ENCODE data around the gene SP140L.
"Not testable (repeated sequence)": the region's sequence is repeated elsewhere in the genome, so short reads cannot be mapped to it uniquely, and the experiment has no call there.

Gene SP140L

DNA sequence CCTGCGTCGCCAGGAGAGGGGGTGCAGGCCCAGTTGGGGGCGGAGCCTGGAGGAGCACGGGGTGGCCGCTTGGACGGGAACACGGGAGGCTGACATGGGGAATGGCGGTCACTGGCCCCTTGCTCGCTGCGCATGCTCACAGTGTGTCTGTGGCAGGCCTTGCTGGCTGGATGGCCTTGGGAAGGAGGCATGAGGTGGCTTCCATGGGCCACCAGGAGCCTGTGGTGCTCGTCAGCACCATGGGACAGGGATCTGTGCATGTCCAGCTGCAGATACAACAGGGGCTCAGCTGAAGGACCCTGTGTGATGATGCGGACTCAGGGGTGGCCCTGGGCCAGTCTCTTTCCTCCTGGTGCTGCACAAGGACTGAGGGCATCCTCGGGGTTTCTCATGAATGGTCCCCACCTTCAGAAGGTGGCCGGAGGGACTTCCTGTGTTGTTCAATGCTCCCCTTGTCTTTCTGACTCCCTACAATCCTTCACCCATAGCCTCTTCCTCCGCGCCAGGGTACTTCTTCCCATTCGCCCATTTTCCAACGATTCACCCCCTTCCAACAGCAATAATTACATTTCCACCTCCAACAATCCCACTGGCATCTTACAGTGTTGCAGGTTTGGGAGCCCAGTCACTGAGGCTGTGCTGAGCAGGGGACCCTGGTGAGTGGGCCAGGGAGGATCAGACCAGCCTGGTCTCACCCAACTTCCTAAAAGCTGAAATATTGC is 3.4 kb upstream of the SP140L start:
- peak; percentile 44 for DNase-seq (ENCODE audit: low spot score)

- DNase-seq (ENCODE audit: low spot score), result no peak
Measured at GRCh38 chr2:230324503-230324902, 2.5 kb upstream of the SP140L start.

DNA sequence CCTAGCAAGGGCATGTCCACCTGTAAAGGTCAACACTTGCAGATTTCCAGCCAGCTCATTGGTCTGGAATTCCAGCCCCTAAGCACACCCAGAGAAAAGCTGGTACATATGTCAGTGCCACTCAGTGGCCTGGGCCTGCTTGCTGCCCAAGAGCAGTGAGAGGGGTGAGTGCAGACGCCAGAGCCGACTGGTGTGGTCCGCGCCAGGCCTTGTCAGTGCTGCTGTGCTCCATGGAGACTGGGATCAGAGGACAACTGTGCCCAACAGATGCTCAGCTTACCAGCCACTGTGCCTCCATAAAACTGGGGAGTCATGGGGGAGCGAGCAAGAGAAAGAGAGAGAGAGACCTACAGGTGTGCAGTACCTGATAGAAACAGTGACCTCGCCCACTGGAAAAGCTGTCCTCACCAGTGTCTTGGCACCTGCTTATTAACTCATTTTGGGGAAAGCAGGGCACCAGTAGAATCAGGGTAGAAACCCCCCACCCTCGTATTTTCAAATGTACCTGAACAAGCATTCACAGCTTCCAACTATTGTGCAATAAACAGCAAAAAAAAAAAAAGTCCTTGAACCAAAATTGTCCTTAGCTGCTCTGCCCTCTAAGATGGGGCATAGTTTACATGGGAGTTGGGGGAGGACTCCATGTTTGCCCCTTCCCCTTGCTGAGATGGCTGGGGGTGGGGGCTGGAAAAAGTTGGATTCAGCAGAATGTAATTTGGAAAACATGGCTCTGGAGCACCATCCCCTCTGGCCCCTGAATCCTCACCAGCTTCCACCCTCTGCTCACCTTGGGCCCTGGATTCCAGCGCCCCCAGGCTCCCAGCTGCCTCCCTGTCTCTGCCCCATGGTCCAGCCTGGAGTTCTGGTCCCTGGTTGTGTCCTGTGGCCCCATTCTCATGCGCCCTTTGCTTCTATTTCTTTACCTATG is 1.4 kb upstream of the SP140L start:
- DNase-seq (ENCODE audit: low spot score), result no peak

DNA sequence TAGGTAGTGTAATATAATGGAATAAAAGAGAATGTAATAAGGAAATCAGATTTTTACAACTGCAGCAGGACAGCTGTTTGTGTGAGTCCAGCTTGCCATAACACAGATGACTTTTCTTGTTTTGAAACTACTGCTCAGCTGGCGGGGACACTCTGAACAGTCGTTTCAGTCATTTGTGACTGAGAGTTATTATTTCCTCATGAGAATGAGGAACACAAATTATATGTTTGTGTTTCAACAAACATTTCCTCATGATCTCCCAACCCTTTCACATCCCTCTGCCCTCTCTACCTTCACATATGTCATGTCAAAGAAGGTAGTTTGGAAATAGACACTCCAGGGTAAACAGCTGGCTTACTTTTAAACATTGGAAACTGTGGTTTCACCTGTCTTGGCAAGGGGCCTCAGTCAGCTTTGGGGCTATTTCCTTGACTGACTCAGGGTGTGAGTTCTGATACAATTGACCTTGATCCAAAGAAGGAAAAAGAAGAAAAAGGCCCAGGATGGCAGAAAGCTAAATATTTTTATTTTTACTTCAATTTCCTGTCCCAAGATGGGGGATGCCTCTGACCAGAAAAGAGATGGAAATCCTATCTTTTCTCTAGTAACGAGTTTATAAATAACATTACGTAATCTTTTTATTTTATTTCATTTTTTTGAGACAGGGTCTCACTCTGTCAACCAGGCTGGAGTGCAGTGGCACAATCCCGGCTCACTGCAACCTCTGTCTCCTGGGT is 593 bp downstream of the SP140L start:
- peak; percentile 51 for DNase-seq (ENCODE audit: low spot score)

DNA sequence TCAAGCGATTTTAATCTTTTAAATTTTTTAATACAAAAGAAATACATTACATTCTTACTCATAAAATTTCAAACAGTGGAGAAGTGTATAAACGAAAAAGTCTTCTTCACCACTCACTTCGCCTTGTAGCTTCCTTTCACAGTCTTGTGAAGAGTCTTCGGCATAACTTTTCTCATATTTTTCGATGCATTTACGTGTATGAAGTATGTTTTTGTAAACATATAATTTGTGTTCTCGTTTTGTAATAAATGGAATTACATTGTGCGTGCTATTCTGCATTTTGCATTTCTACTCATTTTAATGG is 1.1 kb downstream of the SP140L start:
- no peak for DNase-seq (ENCODE audit: low spot score)

DNA sequence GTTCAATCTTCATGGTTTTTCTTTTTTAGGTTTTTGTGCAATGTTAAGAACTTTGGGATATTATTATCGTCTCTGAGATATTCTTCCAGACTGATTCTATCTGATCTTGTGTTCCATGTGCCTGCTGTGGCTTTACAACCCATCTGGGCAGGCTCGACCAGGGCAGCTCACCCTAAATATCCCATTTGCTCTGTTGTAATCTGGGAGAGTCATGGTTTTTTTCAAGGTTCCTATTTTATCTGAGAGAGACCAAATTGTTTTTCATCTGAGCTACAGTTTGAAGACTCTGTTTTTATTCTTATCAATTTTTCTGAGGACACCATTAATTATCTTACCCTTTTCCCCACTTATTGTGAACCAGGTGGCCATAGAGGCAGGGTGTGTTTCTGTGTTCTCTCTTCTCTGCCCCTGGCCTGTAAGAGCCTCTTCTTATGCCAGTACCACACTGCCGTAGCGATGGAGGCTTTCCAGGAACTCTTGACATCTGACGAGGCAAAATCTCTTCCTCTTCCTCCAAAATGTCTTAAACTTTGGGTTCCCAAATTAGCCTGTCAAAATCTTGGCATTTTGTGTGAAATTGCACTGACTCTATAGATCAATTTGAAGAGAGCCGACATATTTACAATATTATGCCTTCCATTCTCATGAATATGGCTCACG is 3.1 kb downstream of the SP140L start:
- DNase-seq (ENCODE audit: low spot score), result no peak

DNA sequence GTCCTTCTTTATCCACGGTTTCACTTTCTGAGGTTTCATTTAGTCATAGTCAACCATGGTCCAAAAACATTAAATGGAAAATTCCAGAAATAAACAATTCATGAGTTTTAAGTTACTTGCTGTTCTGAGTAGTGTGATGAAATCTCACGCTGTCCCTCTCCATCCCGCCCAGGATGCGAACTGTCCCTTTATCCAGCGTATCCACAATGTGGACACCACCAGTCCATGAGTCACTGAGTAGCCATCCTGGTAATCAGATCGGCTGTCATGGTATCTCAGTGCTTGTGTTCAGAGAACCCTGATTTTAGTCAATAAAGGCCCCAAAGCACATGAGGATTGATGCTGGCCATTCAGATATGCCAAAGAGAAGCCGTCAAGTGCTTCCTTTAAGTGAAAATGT is 3.7 kb downstream of the SP140L start:
- no peak for DNase-seq (ENCODE audit: low spot score)

- no peak for DNase-seq (ENCODE audit: low spot score)
Measured at GRCh38 chr2:230335461-230335863, 8.5 kb downstream of the SP140L start.

DNA sequence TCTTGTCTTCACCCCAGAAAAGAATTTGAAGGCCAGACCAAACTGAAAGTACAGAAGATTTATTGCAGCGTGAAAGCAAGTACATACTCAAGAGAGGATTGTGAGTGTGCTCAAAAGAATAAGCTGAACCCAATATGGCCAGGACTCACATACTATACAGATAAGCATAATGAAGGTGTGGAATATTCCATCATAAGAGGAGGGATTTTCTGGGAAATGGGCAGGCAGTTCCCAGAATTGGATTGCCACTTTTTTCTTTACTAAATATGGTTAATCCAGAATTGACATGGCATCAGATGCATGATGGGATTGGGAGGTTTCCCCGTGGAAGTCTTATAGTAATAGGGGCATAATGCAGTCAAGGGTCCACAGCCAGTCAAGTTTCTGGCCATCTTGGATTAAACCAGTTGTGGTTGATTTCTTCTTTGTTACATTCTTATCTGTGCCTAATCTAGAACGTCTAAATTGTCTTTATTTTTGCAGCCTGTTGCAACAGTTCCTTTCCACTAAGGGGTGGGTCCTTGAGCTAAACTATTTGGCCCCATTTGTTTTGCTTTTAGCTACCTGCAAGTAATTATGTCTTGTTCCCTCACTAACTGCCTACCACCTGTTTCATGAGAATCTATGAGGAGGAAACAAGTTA is 9.0 kb downstream of the SP140L start:
- no peak for DNase-seq (ENCODE audit: low spot score)

DNA sequence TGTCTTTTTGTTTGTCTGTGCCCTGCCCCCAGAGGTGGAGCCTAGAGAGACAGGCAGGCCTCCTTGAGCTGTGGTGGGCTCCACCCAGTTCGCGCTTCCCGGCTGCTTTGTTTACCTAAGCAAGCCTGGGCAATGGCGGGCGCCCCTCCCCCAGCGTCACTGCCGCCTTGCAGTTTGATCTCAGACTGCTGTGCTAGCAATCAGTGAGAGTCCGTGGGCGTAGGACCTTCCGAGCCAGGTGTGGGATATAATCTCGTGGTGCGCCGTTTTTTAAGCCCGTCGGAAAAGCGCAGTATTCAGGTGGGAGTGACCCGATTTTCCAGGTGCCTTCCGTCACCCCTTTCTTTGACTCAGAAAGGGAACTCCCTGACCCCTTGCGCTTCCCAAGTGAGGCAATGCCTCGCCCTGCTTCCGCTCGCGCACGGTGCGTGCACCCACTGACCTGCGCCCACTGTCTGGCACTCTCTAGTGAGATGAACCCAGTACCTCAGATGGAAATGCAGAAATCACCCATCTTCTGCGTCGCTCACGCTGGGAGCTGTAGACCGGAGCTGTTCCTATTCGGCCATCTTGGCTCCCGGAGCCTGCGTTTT is 15.0 kb downstream of the SP140L start:
- not testable (repeated sequence) for DNase-seq (ENCODE audit: low spot score)

GRCh38 chr2:230343041-230343624 is 16.1 kb downstream of the SP140L start:
- not testable (repeated sequence) for DNase-seq (ENCODE audit: low spot score)

DNA sequence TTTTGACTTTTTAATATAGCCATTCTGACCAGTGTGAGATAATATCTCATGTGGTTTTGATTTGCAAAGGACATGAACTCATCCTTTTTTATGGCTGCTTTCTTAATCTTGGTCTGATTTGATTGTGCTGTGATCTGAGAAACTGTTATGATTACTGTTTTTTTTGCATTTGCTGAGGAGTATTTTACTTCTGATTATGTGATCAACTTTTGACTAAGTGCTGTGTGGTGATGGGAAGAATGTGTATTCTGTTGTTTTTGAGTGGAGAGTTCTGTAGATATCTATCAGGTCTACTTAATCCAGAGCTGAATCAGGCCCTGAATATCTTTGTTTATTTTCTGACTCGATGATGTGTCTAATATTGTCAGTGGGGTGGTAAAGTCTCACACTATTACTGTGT is 16.8 kb downstream of the SP140L start:
- no peak for DNase-seq (ENCODE audit: low spot score)

- no peak for DNase-seq (ENCODE audit: low spot score)
Measured at GRCh38 chr2:230346465-230346864, 19.5 kb downstream of the SP140L start.

GRCh38 chr2:230346921-230347533 is 20.0 kb downstream of the SP140L start:
- DNase-seq (ENCODE audit: low spot score), result no peak

DNA sequence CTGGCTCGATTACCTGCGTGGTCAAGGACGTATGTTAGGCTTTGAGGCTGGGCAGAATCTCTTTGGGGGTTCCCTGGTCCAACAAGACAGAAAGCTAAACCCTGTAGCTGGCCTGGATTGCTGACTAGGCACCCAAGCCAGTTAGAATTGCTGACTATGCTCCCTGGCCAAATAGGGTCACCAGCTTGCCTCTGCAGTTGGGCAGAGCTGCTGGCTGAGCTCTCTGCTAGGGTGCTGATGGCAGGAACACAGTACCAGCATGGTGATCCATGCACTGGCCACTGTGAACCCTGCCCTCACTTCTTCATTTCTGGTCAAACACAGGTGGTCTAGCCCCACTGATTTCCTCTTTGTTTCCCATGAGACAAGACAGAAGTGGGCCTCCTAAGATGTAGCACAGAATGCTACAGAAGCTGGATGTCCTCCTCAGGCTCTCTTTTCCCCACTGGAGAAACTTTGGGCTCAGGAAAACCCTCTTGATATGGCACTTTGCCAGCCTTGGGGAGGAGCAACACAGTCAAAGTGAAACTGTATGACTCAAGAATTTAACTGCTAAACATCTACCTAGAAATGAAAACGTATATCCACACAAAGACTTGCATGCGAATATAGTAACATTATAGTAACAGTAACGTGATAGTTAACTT is 20.8 kb downstream of the SP140L start:
- DNase-seq (ENCODE audit: low spot score), result no peak

- DNase-seq (ENCODE audit: low spot score), result no peak
Measured at GRCh38 chr2:230348787-230349186, 21.8 kb downstream of the SP140L start.

DNA sequence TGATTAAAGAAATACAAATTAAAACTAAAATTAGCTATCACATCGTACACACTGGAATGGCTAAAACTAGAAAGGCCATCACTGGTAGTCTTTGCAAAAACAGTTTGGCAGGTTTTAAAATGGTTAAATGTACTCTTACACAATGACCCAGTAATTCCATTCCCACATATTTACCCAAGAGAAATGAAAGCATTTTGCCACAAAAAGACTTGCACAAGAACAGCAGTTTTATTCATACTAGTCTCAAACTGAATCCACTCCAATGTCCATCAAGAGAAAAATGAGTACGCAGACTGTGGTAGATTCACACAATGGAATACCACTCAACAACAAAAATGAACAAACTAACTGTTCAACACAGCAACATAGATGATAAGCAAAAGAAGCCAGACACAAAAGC is 29.1 kb downstream of the SP140L start:
- DNase-seq (ENCODE audit: low spot score), result no peak

- no peak for DNase-seq (ENCODE audit: low spot score)
Measured at GRCh38 chr2:230358305-230358704, 31.3 kb downstream of the SP140L start.

- DNase-seq (ENCODE audit: low spot score), result no peak
Measured at GRCh38 chr2:230360028-230360427, 33.0 kb downstream of the SP140L start.
